HG03060 (cell line): ENCODE results near the gene CILP2.

Experiments
- ATAC-seq: cut with Tn5 transposase; IDR thresholded peaks from one replicate; pipeline ENCODE4 v1.9.1; 2021; ENCODE audit warnings: low read depth, moderate number of reproducible peaks; ENCODE audit not compliant: unreplicated experiment

Gene CILP2

GRCh38 chr19:19559931-19560330, 21.9 kb downstream of the CILP2 start:
- ATAC-seq: no peak

- ATAC-seq: no peak
These were observed 24.0 kb downstream of the CILP2 start for GRCh38 chr19:19561946-19562664.

DNA sequence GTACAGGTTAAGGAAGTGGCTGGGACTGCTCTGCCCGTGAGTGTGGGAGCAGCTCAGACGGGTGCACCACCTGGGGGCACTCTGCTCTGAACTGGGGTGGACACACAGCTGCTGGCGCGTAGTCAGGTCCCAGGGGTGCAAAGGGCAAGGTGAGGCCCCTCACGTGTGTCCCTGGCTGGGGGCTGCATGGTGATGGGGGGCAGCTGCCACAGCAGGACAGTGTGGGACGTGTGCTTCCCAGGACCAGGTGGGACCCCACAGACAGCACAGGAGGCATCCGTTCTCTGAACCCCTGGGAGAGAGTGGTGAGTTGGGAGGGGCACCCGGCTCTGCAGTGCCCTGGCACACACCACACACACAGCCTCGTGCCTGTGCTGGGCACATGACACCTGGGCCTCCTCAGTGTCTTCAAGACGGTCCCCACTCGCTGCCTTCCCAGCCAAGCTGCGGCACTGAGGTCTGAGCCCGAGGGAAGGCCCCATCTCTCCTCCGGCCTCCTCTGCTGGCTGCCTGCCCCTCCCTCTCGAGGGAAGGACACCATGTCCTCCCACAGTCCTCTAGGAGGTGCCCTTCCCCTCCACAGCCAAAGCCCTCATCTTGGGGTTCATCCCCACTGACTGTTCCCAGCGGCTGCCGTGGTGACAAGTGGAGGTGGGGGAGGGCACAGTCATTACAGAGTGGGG, 24.7 kb downstream of the CILP2 start:
- ATAC-seq: no peak

DNA sequence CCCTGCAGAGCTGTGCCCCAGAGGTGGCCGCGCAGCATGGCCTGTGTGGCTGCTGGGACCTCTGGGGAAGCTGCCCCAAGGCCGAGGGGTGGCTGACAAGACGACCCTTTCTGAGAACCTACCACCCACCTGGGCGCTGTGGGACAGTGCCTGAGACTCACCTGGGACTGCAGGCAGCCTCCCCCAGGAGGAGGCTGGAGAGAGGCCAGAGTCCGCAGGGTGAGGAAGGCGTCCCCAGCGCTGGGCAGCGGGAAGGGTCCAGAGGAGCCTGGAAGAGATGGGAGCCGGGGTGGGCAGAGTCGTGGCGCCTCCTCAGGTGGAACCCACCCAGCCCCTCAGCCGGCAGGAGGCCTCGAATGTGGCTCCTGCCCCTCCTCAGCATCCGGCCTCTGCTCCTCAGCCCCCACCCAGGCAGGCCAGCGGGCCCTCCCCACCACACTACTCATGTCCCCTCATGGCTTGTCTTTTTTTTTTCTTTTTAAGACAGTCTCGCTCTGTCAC, 25.3 kb downstream of the CILP2 start:
- ATAC-seq: no peak

DNA sequence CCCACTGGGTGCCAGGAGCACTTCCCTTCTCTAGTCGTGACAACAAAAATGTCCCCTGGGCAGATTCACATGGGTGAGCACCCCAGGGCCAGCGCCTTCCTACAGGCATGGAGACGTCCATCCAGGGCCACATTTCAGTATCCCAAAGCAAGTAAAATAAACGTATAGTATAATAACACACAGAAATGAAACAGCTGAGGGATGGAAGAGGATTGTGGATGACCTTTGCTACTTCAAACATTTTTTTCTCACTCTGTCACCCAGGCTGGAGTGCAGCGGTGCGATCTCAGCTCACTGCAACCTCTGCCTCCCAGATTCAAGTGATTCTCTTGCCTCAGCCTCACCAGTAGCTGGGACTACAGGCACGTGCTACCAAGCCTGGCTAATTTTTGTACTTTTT, 28.2 kb downstream of the CILP2 start:
- ATAC-seq: no peak

- ATAC-seq: no peak
These were observed 29.3 kb downstream of the CILP2 start for GRCh38 chr19:19567391-19567790.

GRCh38 chr19:19568802-19569756, 31.0 kb downstream of the CILP2 start:
- ATAC-seq: no peak

DNA sequence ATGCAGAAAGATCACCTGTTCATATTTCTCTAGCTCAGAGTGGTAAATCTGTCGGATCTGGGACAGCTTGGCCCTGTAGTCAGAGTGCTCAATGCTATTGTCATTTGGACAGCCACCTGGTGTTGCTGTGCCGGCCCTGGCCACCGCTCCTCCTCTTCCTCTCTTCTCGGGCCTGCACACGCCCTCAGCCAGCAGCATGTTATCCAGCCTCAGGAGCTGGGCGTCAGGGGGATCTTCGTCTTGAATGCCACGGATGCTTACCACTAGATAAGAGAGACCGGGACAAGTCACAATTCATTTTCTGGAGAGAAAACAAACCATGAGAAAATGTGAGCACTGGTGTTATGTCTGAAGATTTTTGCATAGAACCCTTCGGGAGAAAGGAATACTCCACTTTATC, 32.5 kb downstream of the CILP2 start:
- ATAC-seq: no peak

DNA sequence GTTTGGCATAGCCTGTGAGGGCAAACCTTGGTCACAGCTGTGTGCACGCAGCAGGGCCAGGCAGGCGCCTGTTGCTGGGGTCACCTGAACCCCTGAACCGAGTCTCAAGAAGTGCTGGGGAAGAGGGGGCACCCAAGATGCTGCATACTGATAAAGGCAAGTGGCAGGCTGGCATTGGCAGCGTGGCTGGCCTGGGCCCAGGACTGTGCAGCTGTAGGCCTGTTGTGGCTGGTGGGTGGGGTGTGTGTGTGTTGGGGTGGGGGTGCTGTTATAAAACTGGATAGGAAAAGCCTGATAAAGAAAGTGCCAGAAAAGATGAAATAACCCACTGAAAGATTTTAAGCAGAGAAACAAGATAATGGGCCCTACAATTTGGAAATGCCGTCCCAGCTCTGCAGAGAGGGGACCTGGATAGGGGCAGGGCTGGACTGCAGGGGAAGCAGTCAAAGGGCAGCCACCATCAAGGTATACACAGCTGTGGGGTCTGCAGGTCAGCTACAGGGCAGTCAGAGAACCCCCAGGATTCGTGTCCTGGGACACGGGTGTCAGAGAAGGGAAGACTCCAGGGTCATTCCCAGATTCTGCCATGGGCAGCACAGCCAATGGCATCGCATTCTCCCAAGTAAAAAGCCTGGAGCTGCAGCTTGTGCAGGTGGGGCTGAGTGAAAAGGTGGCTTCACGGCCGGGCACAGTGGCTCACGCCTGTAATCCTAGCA, 33.2 kb downstream of the CILP2 start:
- ATAC-seq: no peak

DNA sequence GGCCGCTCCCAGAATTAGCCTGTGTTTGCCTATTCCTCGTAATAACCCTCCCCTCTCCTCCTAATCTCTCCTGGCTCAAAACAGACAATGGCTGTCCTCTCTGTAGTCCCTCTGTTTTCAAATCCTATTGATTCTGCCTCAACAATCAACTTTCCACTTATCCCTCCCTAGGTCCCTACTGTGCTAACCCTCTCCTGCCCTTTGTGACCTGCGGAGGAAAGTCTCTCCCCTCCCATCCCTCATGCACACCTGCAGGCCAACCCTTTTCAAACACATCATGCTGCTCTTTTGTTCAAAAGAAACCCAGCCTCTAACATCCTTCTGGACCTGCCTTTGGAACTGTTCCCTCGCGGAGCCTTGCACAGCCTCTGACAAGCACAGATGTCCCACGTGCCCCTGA, 37.3 kb downstream of the CILP2 start:
- no peak for ATAC-seq

GRCh38 chr19:19578252-19578651, 40.2 kb downstream of the CILP2 start:
- no peak for ATAC-seq

DNA sequence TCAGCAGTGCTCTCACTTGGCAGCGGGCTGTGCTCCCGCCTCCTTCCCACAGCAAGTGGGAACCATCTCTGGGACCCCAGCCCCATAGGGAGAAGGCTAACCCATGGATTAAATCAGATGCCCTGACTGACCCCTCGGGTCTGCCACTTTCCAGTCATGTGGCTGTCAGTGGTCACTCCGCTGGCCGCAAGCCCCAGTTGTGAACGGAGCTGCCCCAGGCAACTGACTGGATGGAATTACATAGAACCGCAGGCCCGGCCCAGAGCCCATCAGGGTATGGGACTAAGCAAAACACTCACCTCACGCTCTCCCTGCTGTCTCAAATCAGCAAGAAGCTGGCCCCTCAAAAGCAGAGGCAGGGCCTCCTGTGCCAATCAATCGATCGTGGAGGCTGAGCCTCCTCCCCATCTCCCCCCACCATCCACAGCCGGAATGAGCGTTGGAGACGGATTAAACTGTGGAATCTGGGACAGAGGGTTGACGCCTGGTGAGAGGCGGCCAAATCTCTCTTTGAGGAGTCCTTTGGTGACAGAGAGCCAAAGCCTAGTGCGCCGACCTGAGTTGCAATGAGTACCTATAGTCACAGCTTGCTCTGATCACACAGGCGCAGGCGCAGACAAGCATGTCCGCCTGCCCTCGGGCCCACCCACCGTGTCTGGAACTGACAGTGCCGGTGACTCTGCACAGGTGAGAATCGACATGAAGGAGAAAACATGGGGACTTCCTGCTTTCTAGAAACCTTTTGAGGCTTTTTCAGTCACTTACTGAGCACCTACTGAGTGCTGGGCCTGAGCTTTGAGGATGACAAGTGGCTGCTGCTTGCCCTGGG, 41.7 kb downstream of the CILP2 start:
- no peak for ATAC-seq

DNA sequence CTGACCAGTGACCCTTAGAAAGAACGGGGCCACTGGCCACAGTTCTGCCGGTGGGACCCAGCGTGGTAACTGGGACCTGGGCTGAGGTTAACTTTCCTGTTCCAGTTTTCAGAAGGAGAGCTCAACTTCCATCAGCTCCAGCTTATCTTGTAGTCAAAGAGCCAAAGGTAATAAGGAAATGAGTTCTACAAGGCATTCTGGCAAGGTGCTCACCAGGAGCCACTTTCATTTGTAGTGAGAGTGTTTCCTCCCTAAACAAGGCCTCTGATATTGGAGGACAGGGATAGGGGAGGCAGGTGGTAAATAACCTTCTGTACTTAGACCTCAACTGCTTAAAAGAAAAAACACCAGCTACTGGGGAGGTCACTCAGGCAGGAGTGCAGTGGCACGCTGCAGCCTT, 42.4 kb downstream of the CILP2 start:
- ATAC-seq: no peak

- ATAC-seq: no peak
These were observed 43.3 kb downstream of the CILP2 start for GRCh38 chr19:19581391-19581790.

DNA sequence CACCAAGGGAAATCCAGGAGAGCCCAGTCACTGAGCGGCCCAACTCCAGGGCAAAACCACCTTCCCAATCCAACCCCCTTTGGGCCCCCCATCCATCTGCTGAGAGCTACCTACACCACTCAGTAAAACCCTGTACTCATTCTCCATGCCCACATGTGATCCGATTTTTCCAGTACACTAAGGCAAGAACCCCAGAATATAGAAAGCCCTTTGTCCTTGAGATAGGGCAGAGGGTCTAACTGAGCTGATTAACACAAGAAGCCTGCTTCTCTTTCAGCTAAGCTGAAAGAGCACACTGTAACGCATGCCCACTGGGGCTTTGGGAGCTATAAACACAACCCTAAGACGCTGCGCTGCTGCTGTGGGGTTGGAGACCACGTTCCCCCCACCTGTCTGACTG, 44.4 kb downstream of the CILP2 start:
- no peak for ATAC-seq

DNA sequence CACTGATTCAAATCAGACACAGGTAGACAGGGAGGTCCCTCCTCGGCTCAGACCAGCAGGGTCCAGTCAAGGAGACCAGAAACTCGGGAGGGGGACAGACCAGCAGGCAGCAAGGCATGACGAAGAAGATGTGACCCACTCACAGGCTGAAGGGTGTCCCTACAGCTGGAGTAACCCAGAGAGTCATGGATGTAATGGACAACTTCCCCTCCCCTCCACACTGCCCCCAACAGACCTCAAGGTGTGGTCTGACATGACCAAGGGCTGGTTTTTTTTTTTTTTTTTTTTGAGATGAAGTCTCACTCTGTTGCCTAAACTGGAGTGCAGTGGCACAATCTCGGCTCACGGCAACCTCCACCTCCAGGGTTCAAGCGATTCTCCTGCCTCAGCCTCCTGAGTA, 46.3 kb downstream of the CILP2 start:
- no peak for ATAC-seq

DNA sequence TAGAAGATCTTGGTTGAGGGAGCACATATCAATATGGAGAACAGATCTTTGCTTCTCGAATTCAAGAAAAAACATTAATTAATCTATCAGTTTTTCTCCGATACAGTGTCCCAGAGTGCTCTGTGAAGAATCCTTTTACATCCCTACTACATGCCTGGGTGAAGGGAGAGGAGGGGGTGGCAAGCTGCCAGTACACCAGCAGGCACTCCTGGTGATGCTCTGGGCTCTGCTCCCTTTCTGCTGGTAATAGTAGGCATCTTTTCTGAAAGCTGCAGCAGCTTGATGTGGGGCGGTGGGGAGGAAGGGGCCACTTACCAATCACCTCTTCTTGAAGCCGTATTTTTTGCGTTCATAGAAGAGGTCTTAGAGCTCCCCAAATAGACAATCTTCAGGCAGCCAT, 49.7 kb downstream of the CILP2 start:
- no peak for ATAC-seq

GRCh38 chr19:19588546-19588945, 50.5 kb downstream of the CILP2 start:
- ATAC-seq: no peak

- no peak for ATAC-seq
These were observed 53.2 kb downstream of the CILP2 start for GRCh38 chr19:19591133-19591825.
